Suprapubic skin (tissue), 4 donors: ENCODE results near the gene PITX2.

Experiments used
- EP300 ChIP-seq: sonication (generic); formaldehyde crosslinking; IDR thresholded peaks from one replicate; pipeline ENCODE4 v1.6.1; 2017; ENCODE audit warnings: antibody characterized with exemption
- POLR2A ChIP-seq, 2 donors: fragments of 450-650 bp; IDR thresholded peaks; one replicate each; pipeline ENCODE4 v1.6.1; 2017; ENCODE audit warnings: antibody characterized with exemption in 2 of 2, mild to moderate bottlenecking in 2 of 2, moderate library complexity in 2 of 2
- POLR2AphosphoS5 ChIP-seq, 3 donors: sonication (generic); formaldehyde crosslinking; IDR thresholded peaks; one replicate each; pipeline ENCODE4 v1.6.1; 2017; ENCODE audit warnings: antibody characterized with exemption in 3 of 3

GRCh38 chr4:110643096-110643495 is 20.2 kb upstream of the PITX2 start:
- TF ChIP-seq POLR2A (IDR thresholded peaks at IDR 0.05): no peak
- no peak for TF ChIP-seq POLR2AphosphoS5 (IDR thresholded peaks at IDR 0.05)
- TF ChIP-seq EP300: no peak
